Measurements from ENCODE around the gene PKD2.

The PKD2 gene

GRCh38 chr4:88028946-88029345 is 21.5 kb downstream of the PKD2 start:
- no peak for DNase-seq

GRCh38 chr4:88029556-88029955 is 22.1 kb downstream of the PKD2 start:
- no peak for DNase-seq

GRCh38 chr4:88030565-88031310 is 23.3 kb downstream of the PKD2 start:
- no peak for DNase-seq

- peak; percentile 14 for DNase-seq
Measured at GRCh38 chr4:88033309-88033708, 25.9 kb downstream of the PKD2 start.

- no peak for DNase-seq
Measured at GRCh38 chr4:88035292-88035691, 27.9 kb downstream of the PKD2 start.

GRCh38 chr4:88037447-88037846 is 30.0 kb downstream of the PKD2 start:
- no peak for DNase-seq

- no peak for DNase-seq
Measured at GRCh38 chr4:88037936-88038335, 30.5 kb downstream of the PKD2 start.

GRCh38 chr4:88040707-88041106 is 33.3 kb downstream of the PKD2 start:
- no peak for DNase-seq

GRCh38 chr4:88041626-88042025 is 34.2 kb downstream of the PKD2 start:
- DNase-seq: no peak

- DNase-seq: no peak
Measured at GRCh38 chr4:88043001-88043400, 35.6 kb downstream of the PKD2 start.

- no peak for DNase-seq
Measured at GRCh38 chr4:88043586-88044340, 36.3 kb downstream of the PKD2 start.

- no peak for DNase-seq
Measured at GRCh38 chr4:88045021-88045420, 37.6 kb downstream of the PKD2 start.

GRCh38 chr4:88054229-88054628 is 46.8 kb downstream of the PKD2 start:
- DNase-seq: no peak

GRCh38 chr4:88054901-88055300 is 47.5 kb downstream of the PKD2 start:
- no peak for DNase-seq

GRCh38 chr4:88058295-88058694 is 50.9 kb downstream of the PKD2 start:
- no peak for DNase-seq

- DNase-seq: no peak
Measured at GRCh38 chr4:88059766-88060165, 52.3 kb downstream of the PKD2 start.

- no peak for DNase-seq
Measured at GRCh38 chr4:88060431-88060830, 53.0 kb downstream of the PKD2 start.

- no peak for DNase-seq
Measured at GRCh38 chr4:88062311-88062710, 54.9 kb downstream of the PKD2 start.

GRCh38 chr4:88062843-88063242 is 55.4 kb downstream of the PKD2 start:
- DNase-seq: no peak

- no peak for DNase-seq
Measured at GRCh38 chr4:88063634-88064296, 56.3 kb downstream of the PKD2 start.

GRCh38 chr4:88064410-88064809 is 57.0 kb downstream of the PKD2 start:
- DNase-seq: no peak

- DNase-seq: no peak
Measured at GRCh38 chr4:88070031-88070430, 62.6 kb downstream of the PKD2 start.

- DNase-seq: no peak
Measured at GRCh38 chr4:88075336-88075735, 67.9 kb downstream of the PKD2 start.
